Parathyroid adenoma (tissue), 2 donors: ENCODE results near the gene BIRC3.

Experiments
- H2AFZ ChIP-seq: fragments of 300-600 bp; sonication (generic); one replicate; pipeline ENCODE4 v1.7.0; 2017; ENCODE audit warnings: antibody characterized with exemption, mild to moderate bottlenecking
- H3K27ac ChIP-seq: fragments of 300-600 bp; sonication (generic); one replicate; pipeline ENCODE4 v1.7.0; 2017
- H3K27me3 ChIP-seq: fragments of 300-600 bp; sonication (generic); one replicate; pipeline ENCODE4 v1.7.0; 2017; ENCODE audit warnings: low read length; ENCODE audit not compliant: control insufficient read depth, insufficient read depth
- H3K36me3 ChIP-seq: fragments of 300-600 bp; sonication (generic); one replicate; pipeline ENCODE4 v1.7.0; 2017; ENCODE audit warnings: low read length; ENCODE audit not compliant: control insufficient read depth, insufficient read depth
- H3K4me1 ChIP-seq: fragments of 300-600 bp; sonication (generic); one replicate; pipeline ENCODE4 v1.7.0; 2017; ENCODE audit warnings: control low read depth
- H3K4me2 ChIP-seq: fragments of 300-600 bp; sonication (generic); one replicate; pipeline ENCODE4 v1.7.0; 2017; ENCODE audit warnings: low read length
- H3K4me3 ChIP-seq: fragments of 300-600 bp; sonication (generic); one replicate; pipeline ENCODE4 v1.7.0; 2017; ENCODE audit warnings: low read depth, low read length
- H3K79me2 ChIP-seq: fragments of 300-600 bp; sonication (generic); one replicate; pipeline ENCODE4 v1.7.0; 2017; ENCODE audit warnings: control low read depth
- H3K9ac ChIP-seq: fragments of 300-600 bp; sonication (generic); one replicate; pipeline ENCODE4 v1.7.0; 2017; ENCODE audit warnings: mild to moderate bottlenecking
- H3K9me3 ChIP-seq: fragments of 300-600 bp; sonication (generic); one replicate; pipeline ENCODE4 v1.7.0; 2017; ENCODE audit warnings: low read length; ENCODE audit not compliant: control insufficient read depth
- TF ChIP-seq, protein P1 (sequence below): fragments of 300-600 bp; sonication (generic); IDR thresholded peaks from one replicate; pipeline ENCODE4 v1.7.0; 2017; ENCODE audit warnings: antibody characterized with exemption, mild to moderate bottlenecking
- donor health status: primary hyperparathyroidism.

The BIRC3 gene

DNA sequence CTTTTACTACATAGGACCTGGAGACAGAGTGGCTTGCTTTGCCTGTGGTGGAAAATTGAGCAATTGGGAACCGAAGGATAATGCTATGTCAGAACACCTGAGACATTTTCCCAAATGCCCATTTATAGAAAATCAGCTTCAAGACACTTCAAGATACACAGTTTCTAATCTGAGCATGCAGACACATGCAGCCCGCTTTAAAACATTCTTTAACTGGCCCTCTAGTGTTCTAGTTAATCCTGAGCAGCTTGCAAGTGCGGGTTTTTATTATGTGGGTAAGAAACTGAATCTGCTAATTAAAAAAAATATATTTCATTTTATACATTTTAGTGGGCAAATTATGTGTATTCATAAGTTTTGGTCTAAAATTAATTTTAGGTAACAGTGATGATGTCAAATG lies 7.8 kb downstream of the BIRC3 start:
- H3K79me2 ChIP-seq, result no peaks in the 10 kb centered on the region
- H3K4me2 ChIP-seq, result no peak overlapping the region
- no peaks in the 10 kb centered on the region for H3K4me1 ChIP-seq
- no peak overlapping the region for H3K4me3 ChIP-seq
- H3K27ac ChIP-seq, result no peak overlapping the region
- no peaks in the 10 kb centered on the region for H3K36me3 ChIP-seq
- TF ChIP-seq, protein P1, sequence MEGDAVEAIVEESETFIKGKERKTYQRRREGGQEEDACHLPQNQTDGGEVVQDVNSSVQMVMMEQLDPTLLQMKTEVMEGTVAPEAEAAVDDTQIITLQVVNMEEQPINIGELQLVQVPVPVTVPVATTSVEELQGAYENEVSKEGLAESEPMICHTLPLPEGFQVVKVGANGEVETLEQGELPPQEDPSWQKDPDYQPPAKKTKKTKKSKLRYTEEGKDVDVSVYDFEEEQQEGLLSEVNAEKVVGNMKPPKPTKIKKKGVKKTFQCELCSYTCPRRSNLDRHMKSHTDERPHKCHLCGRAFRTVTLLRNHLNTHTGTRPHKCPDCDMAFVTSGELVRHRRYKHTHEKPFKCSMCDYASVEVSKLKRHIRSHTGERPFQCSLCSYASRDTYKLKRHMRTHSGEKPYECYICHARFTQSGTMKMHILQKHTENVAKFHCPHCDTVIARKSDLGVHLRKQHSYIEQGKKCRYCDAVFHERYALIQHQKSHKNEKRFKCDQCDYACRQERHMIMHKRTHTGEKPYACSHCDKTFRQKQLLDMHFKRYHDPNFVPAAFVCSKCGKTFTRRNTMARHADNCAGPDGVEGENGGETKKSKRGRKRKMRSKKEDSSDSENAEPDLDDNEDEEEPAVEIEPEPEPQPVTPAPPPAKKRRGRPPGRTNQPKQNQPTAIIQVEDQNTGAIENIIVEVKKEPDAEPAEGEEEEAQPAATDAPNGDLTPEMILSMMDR, result no peak
- no peak overlapping the region for H2AFZ ChIP-seq
- no peak overlapping the region for H3K9ac ChIP-seq
- no peaks in the 10 kb centered on the region for H3K27me3 ChIP-seq
- no peaks in the 10 kb centered on the region for H3K9me3 ChIP-seq

DNA sequence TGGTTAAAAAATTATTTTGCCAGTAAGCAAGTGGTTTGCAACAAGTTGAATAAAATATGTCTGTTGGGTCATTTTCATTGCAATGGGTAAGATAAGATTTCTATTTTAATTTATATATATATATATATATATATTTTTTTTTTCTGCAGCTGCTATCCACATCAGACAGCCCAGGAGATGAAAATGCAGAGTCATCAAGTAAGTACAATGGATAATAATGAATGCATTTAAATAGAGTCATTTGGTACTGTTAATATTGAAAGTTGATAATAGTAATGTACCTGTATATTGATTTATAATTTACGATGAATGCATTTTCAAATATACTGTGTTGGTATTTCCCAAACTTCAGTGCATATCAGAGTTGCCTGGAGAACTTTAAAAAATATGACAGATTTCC lies 11.5 kb downstream of the BIRC3 start:
- H3K27me3 ChIP-seq, result no peaks in the 10 kb centered on the region
- H3K4me1 ChIP-seq, result no peaks in the 10 kb centered on the region
- TF ChIP-seq, protein P1, result no peak
- H3K27ac ChIP-seq, result no peak overlapping the region
- no peak overlapping the region for H3K9ac ChIP-seq
- no peaks in the 10 kb centered on the region for H3K36me3 ChIP-seq
- H2AFZ ChIP-seq, result no peak overlapping the region
- H3K79me2 ChIP-seq, result no peaks in the 10 kb centered on the region
- H3K9me3 ChIP-seq, result no peaks in the 10 kb centered on the region
- no peak overlapping the region for H3K4me3 ChIP-seq
- H3K4me2 ChIP-seq, result no peak overlapping the region

DNA sequence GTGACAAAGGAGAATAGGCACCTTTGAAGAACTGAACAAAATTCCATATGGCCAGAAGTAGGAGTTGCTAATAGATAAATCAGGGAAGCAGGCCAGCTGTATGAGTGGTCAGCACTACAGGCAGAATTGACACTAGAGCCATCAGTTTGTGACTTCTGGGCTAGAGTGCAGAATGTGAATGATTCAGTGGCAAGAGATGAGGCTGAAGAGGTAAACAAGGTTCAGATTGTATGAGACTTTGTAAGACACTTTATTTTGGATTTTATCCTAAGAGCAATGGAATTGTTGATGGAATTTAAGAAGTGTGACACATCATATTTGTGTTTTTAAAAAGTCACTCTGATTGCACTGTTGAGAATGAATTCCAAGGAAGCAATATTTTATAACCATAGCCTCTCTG lies 12.9 kb downstream of the BIRC3 start:
- no peak overlapping the region for H2AFZ ChIP-seq
- TF ChIP-seq, protein P1, result no peak
- H3K36me3 ChIP-seq, result no peaks in the 10 kb centered on the region
- no peaks in the 10 kb centered on the region for H3K4me1 ChIP-seq
- no peak overlapping the region for H3K4me3 ChIP-seq
- H3K9ac ChIP-seq, result no peak overlapping the region
- H3K27me3 ChIP-seq, result no peaks in the 10 kb centered on the region
- H3K79me2 ChIP-seq, result no peaks in the 10 kb centered on the region
- H3K27ac ChIP-seq, result no peak overlapping the region
- H3K9me3 ChIP-seq, result no peaks in the 10 kb centered on the region
- H3K4me2 ChIP-seq, result no peak overlapping the region

DNA sequence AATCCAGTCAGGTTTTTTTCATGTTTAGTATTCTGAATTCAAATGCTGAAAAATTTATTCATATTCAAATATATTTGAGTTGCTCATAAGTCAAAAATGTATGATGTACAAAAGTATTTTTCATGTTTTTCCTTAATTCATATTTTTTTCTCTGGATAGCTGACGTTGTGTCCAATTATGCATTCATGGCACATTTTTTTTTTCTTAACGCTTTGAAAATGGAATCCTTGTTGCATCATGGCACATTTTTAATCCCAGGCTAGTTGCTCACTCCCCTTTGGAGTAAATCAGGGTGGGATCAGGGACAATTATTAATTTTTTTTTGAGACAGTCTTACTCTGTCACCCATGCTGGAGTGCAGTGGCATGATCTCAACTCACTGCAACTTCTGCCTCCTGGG lies 14.1 kb downstream of the BIRC3 start:
- H3K9ac ChIP-seq, result no peak overlapping the region
- H3K4me1 ChIP-seq, result no peaks in the 10 kb centered on the region
- H3K27me3 ChIP-seq, result no peaks in the 10 kb centered on the region
- no peaks in the 10 kb centered on the region for H3K36me3 ChIP-seq
- no peak overlapping the region for H3K27ac ChIP-seq
- H3K4me3 ChIP-seq, result no peak overlapping the region
- H3K9me3 ChIP-seq, result no peaks in the 10 kb centered on the region
- no peaks in the 10 kb centered on the region for H3K79me2 ChIP-seq
- no peak overlapping the region for H3K4me2 ChIP-seq
- TF ChIP-seq, protein P1, result no peak
- no peak overlapping the region for H2AFZ ChIP-seq

DNA sequence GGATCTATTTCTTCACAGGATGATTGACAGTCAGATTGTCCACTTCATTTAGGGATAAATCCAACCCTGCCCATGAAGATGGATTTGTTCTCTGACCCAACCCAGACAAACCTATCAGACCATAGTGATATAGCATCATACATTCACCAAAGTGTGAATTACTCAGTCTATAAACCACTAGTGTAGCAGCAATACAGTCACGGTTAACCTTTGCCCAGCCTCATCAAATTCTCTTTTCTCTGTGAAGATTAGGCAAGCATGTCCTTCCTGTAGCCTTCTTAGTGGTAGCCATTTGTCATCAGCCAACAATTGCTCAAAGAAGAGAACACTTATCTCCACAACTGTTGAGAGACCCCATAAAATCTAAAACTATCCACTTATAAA lies 15.3 kb downstream of the BIRC3 start:
- no peak overlapping the region for H3K4me3 ChIP-seq
- H2AFZ ChIP-seq, result no peak overlapping the region
- no peaks in the 10 kb centered on the region for H3K27me3 ChIP-seq
- H3K4me1 ChIP-seq, result no peaks in the 10 kb centered on the region
- no peak overlapping the region for H3K27ac ChIP-seq
- no peaks in the 10 kb centered on the region for H3K36me3 ChIP-seq
- H3K79me2 ChIP-seq, result no peaks in the 10 kb centered on the region
- no peak overlapping the region for H3K9ac ChIP-seq
- TF ChIP-seq, protein P1, result no peak
- H3K4me2 ChIP-seq, result no peak overlapping the region
- H3K9me3 ChIP-seq, result no peaks in the 10 kb centered on the region
